ENCODE data around the gene EFCC1. TPM values are rescaled to one million over a fixed set of nuclear protein-coding genes. Genes with fewer than 3 reads are reported as not detected.

EFCC1 gene
- total RNA-seq, 2 experiments from 2014 or later, result 0.13 to 0.21 TPM

- Mint-ChIP-seq H3K4me1 (ENCODE audit: low read depth) (no peaks in the 10 kb centered on the region), H3K27me3 (ENCODE audit: low read depth) (peaks cover 22% of the 10 kb centered on the region), H3K9me3 (ENCODE audit: insufficient read depth) (peaks cover 7% of the 10 kb centered on the region), H3K36me3 (ENCODE audit: low read depth) (peaks cover 6% of the 10 kb centered on the region), H3K27ac (no peak overlapping the region), H3K4me3 (no peak overlapping the region)
- ATAC-seq (no peak), DNase-seq (no peak)
- ChIA-PET CTCF (interaction anchor here (1.2 to 1.8 kb wide), 2 partner anchors 31 to 77 kb away, joined by 7 to 8 read pairs; no protein-coding TSS in a partner anchor), POLR2A (no interaction called here)
These were observed 45.8 kb downstream of the EFCC1 start for GRCh38 chr3:129046732-129047552.

GRCh38 chr3:129047553-129047839, 46.4 kb downstream of the EFCC1 start:
- peaks cover 17% of the 10 kb centered on the region for H3K27me3 Mint-ChIP-seq (ENCODE audit: low read depth)
- H3K9me3 Mint-ChIP-seq (ENCODE audit: insufficient read depth), result peaks cover 7% of the 10 kb centered on the region
- no peak for ATAC-seq
- H3K27ac Mint-ChIP-seq, result no peak overlapping the region
- ChIA-PET CTCF (interaction anchor here (1.8 kb wide), 1 partner anchor 77 kb away, joined by 7 read pairs; no protein-coding TSS in a partner anchor), POLR2A (no interaction called here)
- H3K36me3 Mint-ChIP-seq (ENCODE audit: low read depth), result peaks cover 6% of the 10 kb centered on the region
- DNase-seq, result no peak
- H3K4me1 Mint-ChIP-seq (ENCODE audit: low read depth), result no peaks in the 10 kb centered on the region
- no peak overlapping the region for H3K4me3 Mint-ChIP-seq

- POLR2A ChIA-PET, result interaction anchor here (3.9 kb wide), 1 partner anchor 69 kb away, joined by 39 read pairs; the partner anchor contains the start of gene RAB43
- ATAC-seq, result no peak
- no peak overlapping the region for H3K4me3 Mint-ChIP-seq
- H3K36me3 Mint-ChIP-seq (ENCODE audit: low read depth), result peaks cover 6% of the 10 kb centered on the region
- CTCF ChIA-PET, result interaction anchor here (4.0 to 6.0 kb wide), 7 partner anchors 15 to 195 kb away, joined by 40 to 116 read pairs (median 78); partner anchors contain the start of gene RAB43
- no peak for DNase-seq
- no peak overlapping the region for H3K27ac Mint-ChIP-seq
- H3K27me3 Mint-ChIP-seq (ENCODE audit: low read depth), result peaks cover 10% of the 10 kb centered on the region
- peaks cover 7% of the 10 kb centered on the region for H3K9me3 Mint-ChIP-seq (ENCODE audit: insufficient read depth)
- H3K4me1 Mint-ChIP-seq (ENCODE audit: low read depth), result peaks cover 8% of the 10 kb centered on the region
These were observed 49.6 kb downstream of the EFCC1 start for GRCh38 chr3:129050556-129051295.

- ATAC-seq (no peak), DNase-seq (no peak)
- Mint-ChIP-seq H3K4me1 (ENCODE audit: low read depth) (peaks cover 8% of the 10 kb centered on the region), H3K27me3 (ENCODE audit: low read depth) (peaks cover 12% of the 10 kb centered on the region), H3K4me3 (no peak overlapping the region), H3K36me3 (ENCODE audit: low read depth) (peaks cover 6% of the 10 kb centered on the region), H3K27ac (no peak overlapping the region), H3K9me3 (ENCODE audit: insufficient read depth) (peaks cover 7% of the 10 kb centered on the region)
- ChIA-PET POLR2A (interaction anchor here (1.2 to 3.9 kb wide), 2 partner anchors 20 to 68 kb away, joined by 3 to 39 read pairs; partner anchors contain the start of gene RAB43), CTCF (interaction anchor here (1.0 to 6.0 kb wide), 13 partner anchors 14 to 227 kb away, joined by 4 to 116 read pairs (median 40); partner anchors contain the start of genes HMCES and RAB43)
These were observed 50.8 kb downstream of the EFCC1 start for GRCh38 chr3:129051871-129052340.

GRCh38 chr3:129052675-129053074, 51.6 kb downstream of the EFCC1 start:
- ChIA-PET POLR2A (interaction anchor here (0.9 to 3.9 kb wide), 5 partner anchors 16 to 261 kb away, joined by 3 to 39 read pairs (median 5); partner anchors contain the start of gene RAB43), CTCF (interaction anchor here (1.0 to 6.0 kb wide), 32 partner anchors 11 to 387 kb away, joined by 3 to 116 read pairs (median 8); partner anchors contain the start of genes ACAD9, COPG1, HMCES and IFT122)
- H3K27me3 Mint-ChIP-seq (ENCODE audit: low read depth), result peaks cover 12% of the 10 kb centered on the region
- no peak for ATAC-seq
- DNase-seq, result no peak
- H3K9me3 Mint-ChIP-seq (ENCODE audit: insufficient read depth), result peaks cover 7% of the 10 kb centered on the region
- peaks cover 8% of the 10 kb centered on the region for H3K4me1 Mint-ChIP-seq (ENCODE audit: low read depth)
- no peak overlapping the region for H3K27ac Mint-ChIP-seq
- no peak overlapping the region for H3K4me3 Mint-ChIP-seq
- H3K36me3 Mint-ChIP-seq (ENCODE audit: low read depth), result peaks cover 6% of the 10 kb centered on the region

- no peaks in the 10 kb centered on the region for H3K36me3 Mint-ChIP-seq (ENCODE audit: low read depth)
- H3K9me3 Mint-ChIP-seq (ENCODE audit: insufficient read depth), result no peaks in the 10 kb centered on the region
- no peak overlapping the region for H3K4me3 Mint-ChIP-seq
- no peak for ATAC-seq
- ChIA-PET CTCF (interaction anchor here (1.8 to 6.0 kb wide), 8 partner anchors 11 to 191 kb away, joined by 13 to 116 read pairs (median 66); partner anchors contain the start of gene RAB43), POLR2A (no interaction called here)
- peaks cover 14% of the 10 kb centered on the region for H3K4me1 Mint-ChIP-seq (ENCODE audit: low read depth)
- no peak for DNase-seq
- peaks cover 7% of the 10 kb centered on the region for H3K27me3 Mint-ChIP-seq (ENCODE audit: low read depth)
- H3K27ac Mint-ChIP-seq, result peak overlapping the region; percentile 26
These were observed 53.6 kb downstream of the EFCC1 start for GRCh38 chr3:129054605-129055104.

GRCh38 chr3:129056451-129057173, 55.5 kb downstream of the EFCC1 start:
- Mint-ChIP-seq H3K4me3 (no peak overlapping the region), H3K4me1 (ENCODE audit: low read depth) (peaks cover 14% of the 10 kb centered on the region), H3K9me3 (ENCODE audit: insufficient read depth) (no peaks in the 10 kb centered on the region), H3K36me3 (ENCODE audit: low read depth) (no peaks in the 10 kb centered on the region), H3K27ac (no peak overlapping the region), H3K27me3 (ENCODE audit: low read depth) (peaks cover 7% of the 10 kb centered on the region)
- CTCF ChIA-PET, result interaction anchor here (0.6 to 0.9 kb wide), 2 partner anchors 86 to 105 kb away, joined by 3 read pairs; no protein-coding TSS in a partner anchor
- POLR2A ChIA-PET, result interaction anchor here (0.5 kb wide), 1 partner anchor 42 kb away, joined by 3 read pairs; no protein-coding TSS in a partner anchor
- DNase-seq, result no peak
- no peak for ATAC-seq

- DNase-seq, result no peak
- H3K27ac Mint-ChIP-seq, result no peak overlapping the region
- no peaks in the 10 kb centered on the region for H3K9me3 Mint-ChIP-seq (ENCODE audit: insufficient read depth)
- ATAC-seq, result no peak
- peaks cover 14% of the 10 kb centered on the region for H3K4me1 Mint-ChIP-seq (ENCODE audit: low read depth)
- no peak overlapping the region for H3K4me3 Mint-ChIP-seq
- CTCF ChIA-PET, result interaction anchor here (0.9 kb wide), 1 partner anchor 86 kb away, joined by 3 read pairs; no protein-coding TSS in a partner anchor
- H3K36me3 Mint-ChIP-seq (ENCODE audit: low read depth), result no peaks in the 10 kb centered on the region
- H3K27me3 Mint-ChIP-seq (ENCODE audit: low read depth), result peaks cover 7% of the 10 kb centered on the region
- POLR2A ChIA-PET, result no interaction called here
These were observed 56.1 kb downstream of the EFCC1 start for GRCh38 chr3:129057249-129057648.

GRCh38 chr3:129058441-129059200, 57.5 kb downstream of the EFCC1 start:
- no peak for DNase-seq
- ATAC-seq, result peak; percentile 29
- Mint-ChIP-seq H3K27me3 (ENCODE audit: low read depth) (peaks cover 7% of the 10 kb centered on the region), H3K9me3 (ENCODE audit: insufficient read depth) (no peaks in the 10 kb centered on the region), H3K4me1 (ENCODE audit: low read depth) (peaks cover 9% of the 10 kb centered on the region), H3K27ac (no peak overlapping the region), H3K4me3 (no peak overlapping the region), H3K36me3 (ENCODE audit: low read depth) (no peaks in the 10 kb centered on the region)
- POLR2A ChIA-PET, result interaction anchor here (0.6 kb wide), 1 partner anchor 15 kb away, joined by 3 read pairs; no protein-coding TSS in a partner anchor
- CTCF ChIA-PET, result no interaction called here

GRCh38 chr3:129059311-129059958, 58.3 kb downstream of the EFCC1 start:
- H3K36me3 Mint-ChIP-seq (ENCODE audit: low read depth), result no peaks in the 10 kb centered on the region

More at GRCh38 chr3:129059311-129059958, 58.3 kb downstream of the EFCC1 start:
- Mint-ChIP-seq H3K9me3 (ENCODE audit: insufficient read depth) (no peaks in the 10 kb centered on the region), H3K4me1 (ENCODE audit: low read depth) (peaks cover 6% of the 10 kb centered on the region), H3K27me3 (ENCODE audit: low read depth) (peaks cover 7% of the 10 kb centered on the region), H3K4me3 (no peak overlapping the region), H3K27ac (no peak overlapping the region)
- DNase-seq (no peak), ATAC-seq (no peak)
- ChIA-PET CTCF (interaction anchor here (1.2 kb wide), 1 partner anchor 33 kb away, joined by 3 read pairs; no protein-coding TSS in a partner anchor), POLR2A (no interaction called here)
